22Rv1 (cell line): ENCODE measurements around the gene LRRC8E.

Source experiments
- ZFX ChIP-seq: fragments of 450-650 bp; IDR thresholded peaks from 2 replicates; pipeline ENCODE4 v1.6.1; 2017; ENCODE audit warnings: antibody characterized with exemption, borderline replicate concordance
- TF ChIP-seq, protein P1 (sequence below): fragments of 450-650 bp; IDR thresholded peaks from 2 replicates; pipeline ENCODE4 v1.5.1; 2017; ENCODE audit warnings: mild to moderate bottlenecking

DNA sequence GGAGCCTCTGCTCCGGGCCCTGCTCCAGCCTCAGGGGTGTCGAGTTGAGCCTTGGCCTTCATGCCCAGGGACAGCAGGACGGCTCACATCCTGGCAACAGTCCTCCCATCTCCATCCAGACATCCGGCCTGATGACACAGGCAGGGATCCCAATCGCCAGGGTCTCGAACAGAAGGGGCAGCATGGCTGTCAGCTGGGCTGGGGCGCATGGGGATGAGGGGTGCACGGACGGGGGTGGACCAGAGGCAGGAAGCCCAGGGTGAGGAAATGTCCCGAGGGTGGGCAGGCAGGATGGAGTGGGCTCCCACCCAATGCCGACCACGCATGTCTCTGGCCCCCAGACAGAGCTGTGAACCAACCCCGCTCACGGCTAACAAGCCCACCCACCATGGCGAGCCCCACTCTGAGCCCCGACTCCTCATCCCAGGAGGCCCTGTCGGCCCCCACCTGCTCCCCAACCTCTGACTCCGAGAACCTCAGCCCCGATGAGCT is 42.1 kb upstream of the LRRC8E start:
- TF ChIP-seq, protein P1, sequence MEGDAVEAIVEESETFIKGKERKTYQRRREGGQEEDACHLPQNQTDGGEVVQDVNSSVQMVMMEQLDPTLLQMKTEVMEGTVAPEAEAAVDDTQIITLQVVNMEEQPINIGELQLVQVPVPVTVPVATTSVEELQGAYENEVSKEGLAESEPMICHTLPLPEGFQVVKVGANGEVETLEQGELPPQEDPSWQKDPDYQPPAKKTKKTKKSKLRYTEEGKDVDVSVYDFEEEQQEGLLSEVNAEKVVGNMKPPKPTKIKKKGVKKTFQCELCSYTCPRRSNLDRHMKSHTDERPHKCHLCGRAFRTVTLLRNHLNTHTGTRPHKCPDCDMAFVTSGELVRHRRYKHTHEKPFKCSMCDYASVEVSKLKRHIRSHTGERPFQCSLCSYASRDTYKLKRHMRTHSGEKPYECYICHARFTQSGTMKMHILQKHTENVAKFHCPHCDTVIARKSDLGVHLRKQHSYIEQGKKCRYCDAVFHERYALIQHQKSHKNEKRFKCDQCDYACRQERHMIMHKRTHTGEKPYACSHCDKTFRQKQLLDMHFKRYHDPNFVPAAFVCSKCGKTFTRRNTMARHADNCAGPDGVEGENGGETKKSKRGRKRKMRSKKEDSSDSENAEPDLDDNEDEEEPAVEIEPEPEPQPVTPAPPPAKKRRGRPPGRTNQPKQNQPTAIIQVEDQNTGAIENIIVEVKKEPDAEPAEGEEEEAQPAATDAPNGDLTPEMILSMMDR = no peak
- no peak for TF ChIP-seq ZFX
